ENCODE data around the gene CREB5. TPM values are rescaled to one million over a fixed set of nuclear protein-coding genes. Genes with fewer than 3 reads are reported as not detected.

Gene CREB5
- total RNA-seq, 1 experiment from 2014 or later = 1.3 TPM

GRCh38 chr7:28544453-28545117 lies 132.3 kb downstream of the CREB5 start (continued):
- TF ChIP-seq AFF4 (CRISPR knock-in tag; IDR thresholded peaks at IDR 0.05; ENCODE audit: borderline replicate concordance) = no peak

- no peaks in the 10 kb centered on the region for H3K27me3 Mint-ChIP-seq (ENCODE audit: low read depth)
- ATAC-seq = no peak
- peaks cover under 1% of the 10 kb centered on the region for H3K4me1 Mint-ChIP-seq
- POLR2A ChIA-PET = no interaction called here
- TF ChIP-seq ZNF219 (CRISPR knock-in tag; IDR thresholded peaks at IDR 0.05; ENCODE audit: borderline replicate concordance) = no peak
- TF ChIP-seq AFF4 (CRISPR knock-in tag; IDR thresholded peaks at IDR 0.05; ENCODE audit: borderline replicate concordance) = no peak
- TF ChIP-seq SMAD4 (CRISPR knock-in tag; IDR thresholded peaks at IDR 0.05) = no peak
- TF ChIP-seq NR1H2 (CRISPR knock-in tag; IDR thresholded peaks at IDR 0.05) = no peak
- TF ChIP-seq ETV6 (CRISPR knock-in tag; IDR thresholded peaks at IDR 0.05) = no peak
- no peak for TF ChIP-seq CREB1 (CRISPR knock-in tag; IDR thresholded peaks at IDR 0.05)
- no peak for TF ChIP-seq FOXP1 (CRISPR knock-in tag; IDR thresholded peaks at IDR 0.05; ENCODE audit: borderline replicate concordance)
- no peak for TF ChIP-seq E2F4 (CRISPR knock-in tag; IDR thresholded peaks at IDR 0.05; ENCODE audit: borderline replicate concordance, low read depth)
- TF ChIP-seq GTF2I (CRISPR knock-in tag; conservative IDR thresholded peaks at IDR 0.05) = no peak
- no peak for TF ChIP-seq ZNF416 (CRISPR knock-in tag; IDR thresholded peaks at IDR 0.05)
- no peak for TF ChIP-seq ARID4B (CRISPR knock-in tag; IDR thresholded peaks at IDR 0.05; ENCODE audit: borderline replicate concordance)
- TF ChIP-seq, protein P1, sequence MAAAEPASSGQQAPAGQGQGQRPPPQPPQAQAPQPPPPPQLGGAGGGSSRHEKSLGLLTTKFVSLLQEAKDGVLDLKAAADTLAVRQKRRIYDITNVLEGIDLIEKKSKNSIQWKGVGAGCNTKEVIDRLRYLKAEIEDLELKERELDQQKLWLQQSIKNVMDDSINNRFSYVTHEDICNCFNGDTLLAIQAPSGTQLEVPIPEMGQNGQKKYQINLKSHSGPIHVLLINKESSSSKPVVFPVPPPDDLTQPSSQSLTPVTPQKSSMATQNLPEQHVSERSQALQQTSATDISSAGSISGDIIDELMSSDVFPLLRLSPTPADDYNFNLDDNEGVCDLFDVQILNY (CRISPR knock-in tag; IDR thresholded peaks at IDR 0.05) = no peak
- TF ChIP-seq NR3C1 (CRISPR knock-in tag; conservative IDR thresholded peaks at IDR 0.05; ENCODE audit: low read depth) = no peak
- no peak for TF ChIP-seq JAZF1 (CRISPR knock-in tag; IDR thresholded peaks at IDR 0.05)
- TF ChIP-seq NFYB (CRISPR knock-in tag; conservative IDR thresholded peaks at IDR 0.05; ENCODE audit: low read depth) = no peak
- TF ChIP-seq, protein P2, sequence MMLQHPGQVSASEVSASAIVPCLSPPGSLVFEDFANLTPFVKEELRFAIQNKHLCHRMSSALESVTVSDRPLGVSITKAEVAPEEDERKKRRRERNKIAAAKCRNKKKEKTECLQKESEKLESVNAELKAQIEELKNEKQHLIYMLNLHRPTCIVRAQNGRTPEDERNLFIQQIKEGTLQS (CRISPR knock-in tag; conservative IDR thresholded peaks at IDR 0.05) = no peak
- DNase-seq (ENCODE audit: low spot score) = no peak
- peaks cover 15% of the 10 kb centered on the region for H3K36me3 Mint-ChIP-seq
- peaks cover 26% of the 10 kb centered on the region for H3K9me3 Mint-ChIP-seq
- H3K4me3 Mint-ChIP-seq = no peak overlapping the region
- CTCF ChIA-PET = interaction anchor here (1.5 kb wide), 1 partner anchor 10 kb away, joined by 4 read pairs; no protein-coding TSS in a partner anchor
- no peak overlapping the region for H3K27ac Mint-ChIP-seq
Measured at GRCh38 chr7:28546067-28546466, 133.7 kb downstream of the CREB5 start.
